GM13976 (cell line): ENCODE measurements around the gene PAIP1.
"Not testable (repeated sequence)": the region's sequence is repeated elsewhere in the genome, so short reads cannot be mapped to it uniquely, and the experiment has no call there.

Source experiments
- DNase-seq: peaks from one replicate; pipeline ENCODE4 v3.0.0; 2012; ENCODE audit warnings: low spot score
- CTCF ChIP-seq: IDR thresholded peaks from 2 replicates; pipeline ENCODE4 v1.5.1; 2012; ENCODE audit warnings: borderline replicate concordance, mild to moderate bottlenecking; ENCODE audit not compliant: insufficient read depth; ENCODE audit errors: extremely low read depth, missing control alignments, control extremely low read depth
- in situ Hi-C: fragments of 300-500 bp; cut with MboI; formaldehyde crosslinking; loops from one replicate; pipeline ENCODE4 v1.12.0; 2022; ENCODE audit warnings: low sequenced_read_pairs, mixed read lengths, inconsistent platforms; ENCODE audit not compliant: unreplicated experiment

PAIP1 gene

GRCh38 chr5:43583724-43584123 lies 26.8 kb upstream of the PAIP1 start:
- DNase-seq: no peak
- in situ Hi-C loops: no loop called here

GRCh38 chr5:43582082-43583005 lies 25.5 kb upstream of the PAIP1 start:
- TF ChIP-seq CTCF: no peak
- no peak for DNase-seq

More at GRCh38 chr5:43583724-43584123, 26.8 kb upstream of the PAIP1 start:
- no peak for TF ChIP-seq CTCF

GRCh38 chr5:43581398-43581797 lies 24.5 kb upstream of the PAIP1 start:
- no peak for TF ChIP-seq CTCF
- in situ Hi-C loops: no loop called here
- no peak for DNase-seq

More at GRCh38 chr5:43582082-43583005, 25.5 kb upstream of the PAIP1 start:
- in situ Hi-C loops: no loop called here

- DNase-seq, in situ Hi-C loops: not testable (repeated sequence)
These were observed 23.7 kb upstream of the PAIP1 start for GRCh38 chr5:43580402-43581210.

GRCh38 chr5:43573058-43573457 lies 16.2 kb upstream of the PAIP1 start:
- TF ChIP-seq CTCF: no peak
- no peak for DNase-seq
- in situ Hi-C loops: no loop called here

GRCh38 chr5:43572357-43572756 lies 15.5 kb upstream of the PAIP1 start:
- DNase-seq: no peak
- in situ Hi-C loops: no loop called here

More at GRCh38 chr5:43572357-43572756, 15.5 kb upstream of the PAIP1 start:
- no peak for TF ChIP-seq CTCF
